Dedifferentiated amniotic fluid mesenchymal stem cell (primary cell): ENCODE results near the gene RALA.
"Not testable (repeated sequence)": the region's sequence is repeated elsewhere in the genome, so short reads cannot be mapped to it uniquely, and the experiment has no call there.

ENCODE experiments used
- DNase-seq: peaks from one replicate; pipeline ENCODE4 v3.0.0-alpha.2; 2016; ENCODE audit errors: extremely low spot score

RALA gene

GRCh38 chr7:39683216-39683845 is 60.0 kb downstream of the RALA start:
- DNase-seq = no peak

GRCh38 chr7:39686261-39686924 is 63.0 kb downstream of the RALA start:
- peak; percentile 28 for DNase-seq

GRCh38 chr7:39688611-39689480 is 65.5 kb downstream of the RALA start:
- DNase-seq = no peak

GRCh38 chr7:39691821-39692220 is 68.4 kb downstream of the RALA start:
- DNase-seq = peak; percentile 32

GRCh38 chr7:39693086-39693485 is 69.7 kb downstream of the RALA start:
- not testable (repeated sequence) for DNase-seq

- DNase-seq = no peak
Measured at GRCh38 chr7:39693812-39694211, 70.4 kb downstream of the RALA start.

- DNase-seq = no peak
Measured at GRCh38 chr7:39695852-39696586, 72.6 kb downstream of the RALA start.

- no peak for DNase-seq
Measured at GRCh38 chr7:39696631-39697030, 73.3 kb downstream of the RALA start.

- no peak for DNase-seq
Measured at GRCh38 chr7:39697483-39697882, 74.1 kb downstream of the RALA start.

- no peak for DNase-seq
Measured at GRCh38 chr7:39700165-39700564, 76.8 kb downstream of the RALA start.

GRCh38 chr7:39700932-39701331 is 77.6 kb downstream of the RALA start:
- no peak for DNase-seq

GRCh38 chr7:39702133-39702532 is 78.8 kb downstream of the RALA start:
- DNase-seq = no peak

GRCh38 chr7:39703144-39703543 is 79.8 kb downstream of the RALA start:
- no peak for DNase-seq

GRCh38 chr7:39709029-39709428 is 85.7 kb downstream of the RALA start:
- DNase-seq = no peak

- peak; percentile 83 for DNase-seq
Measured at GRCh38 chr7:39709768-39710311, 86.5 kb downstream of the RALA start.

GRCh38 chr7:39712751-39713150 is 89.4 kb downstream of the RALA start:
- DNase-seq = no peak

GRCh38 chr7:39714447-39715091 is 91.2 kb downstream of the RALA start:
- no peak for DNase-seq

- no peak for DNase-seq
Measured at GRCh38 chr7:39720586-39720985, 97.2 kb downstream of the RALA start.

GRCh38 chr7:39721345-39721744 is 98.0 kb downstream of the RALA start:
- DNase-seq = no peak

- DNase-seq = no peak
Measured at GRCh38 chr7:39721919-39722597, 98.7 kb downstream of the RALA start.
